Heart right ventricle (tissue), 16 donors: ENCODE results near the gene RPS6KA4. TPM values are rescaled to one million over a fixed set of nuclear protein-coding genes. Genes with fewer than 3 reads are reported as not detected.
A peak's percentile ranks its signal among the peaks of the same experiment; 100 is the strongest.

Experiments
- ATAC-seq, 8 donors: fragments of 200-7000 bp; cut with Tn5 transposase; one replicate each; pipeline ENCODE4 v1.9.1; 2020; ENCODE audit warnings: mild to moderate bottlenecking in 8 of 8, moderate library complexity in 8 of 8, moderate number of reproducible peaks in 1 of 8
- DNase-seq, 2 donors: peaks; one replicate each; pipeline ENCODE4 v3.0.0-alpha.2; 2020
- H3K27ac ChIP-seq, 10 donors: fragments of 200-600 bp; sonication (generic) in 2 of 10; one replicate each; pipeline versions ENCODE4 v1.5.0 to v1.8.0; 2020 to 2022; ENCODE audit warnings: mild to moderate bottlenecking in 3 of 10
- H3K27me3 ChIP-seq, 7 donors: fragments of 200-600 bp; one replicate each; pipeline ENCODE4 v1.8.0; 2021 to 2022; ENCODE audit warnings: mild to moderate bottlenecking in 2 of 7
- H3K36me3 ChIP-seq, 9 donors: fragments of 200-600 bp; sonication (generic) in 1 of 9; one replicate each; pipeline versions ENCODE4 v1.5.0 to v1.8.0; 2020 to 2022; ENCODE audit warnings: mild to moderate bottlenecking in 2 of 9
- H3K4me1 ChIP-seq, 9 donors: fragments of 200-600 bp; sonication (generic) in 1 of 9; one replicate each; pipeline versions ENCODE4 v1.5.0 to v1.8.0; 2020 to 2022; ENCODE audit warnings: mild to moderate bottlenecking in 4 of 9
- H3K4me3 ChIP-seq, 10 donors: fragments of 200-600 bp; sonication (generic) in 2 of 10; one replicate each; pipeline versions ENCODE4 v1.5.0 to v1.8.0; 2020 to 2022; ENCODE audit warnings: mild to moderate bottlenecking in 7 of 10, moderate library complexity in 2 of 10
- H3K9me3 ChIP-seq, 11 donors: fragments of 200-600 bp in 10 of 11; sonication (generic) in 2 of 11; one replicate each; pipeline versions ENCODE4 v1.5.0 to v1.8.0; 2013 to 2022; ENCODE audit warnings: mild to moderate bottlenecking in 2 of 11, control low read depth in 1 of 11, moderate library complexity in 1 of 11
- CTCF ChIP-seq, 9 donors: fragments of 200-600 bp; sonication (generic) in 2 of 9; IDR thresholded peaks; one replicate each; pipeline versions ENCODE4 v1.5.0 to v1.8.0; 2021 to 2022; ENCODE audit warnings: antibody characterized with exemption in 9 of 9, mild to moderate bottlenecking in 5 of 9, moderate library complexity in 1 of 9
- WGBS, 2 donors: extraction: QIAGEN DNeasy Blood & Tissue Kit; methylation state at CpG; one replicate each; pipeline ENCODE4 v1.1.7; 2013; ENCODE audit warnings: inconsistent platforms in 1 of 2; 5-methylcytosine and 5-hydroxymethylcytosine counted together
- intact Hi-C, 10 donors: fragments of 100-400 bp; cut with DNase I; formaldehyde crosslinking; loops; one replicate each; pipeline versions ENCODE4 v1.11.1 to v1.14.2; 2022
- long read RNA-seq, 3 donors: library from polyadenylated mRNA; unstranded; transcript quantifications; one replicate each; pipeline ENCODE4 v2.0.0, GENCODE V29; 2020 to 2021
- polyA plus RNA-seq, 2 donors: library from polyadenylated mRNA; stranded (reverse); fragments of 200-250 nt; gene quantifications; one replicate each; pipeline ENCODE4 v1.2.3, GENCODE V29; 2013
- total RNA-seq, 10 donors: library from RNA; stranded (reverse); fragmentation: NEBNext Ultra II Directional in 3 of 10; extraction: Animal tissue kit (Norgen Biotek cat#: 25700) in 3 of 10; gene quantifications; one replicate each; pipeline versions ENCODE4 v1.2.1 to v1.2.4, GENCODE V29; 2021 to 2023
- donor health status: Arrhythmogenic right ventricular cardiomyopathy.
- donor health status: ischemic (EF 13 %, LVEDD 7.1; RV severe dilation, severe dysfunction).
- donor health status: healthy with polysubstance abuse.
- donor health status: DM: no; HTN: yes; CAD: no.
- donor health status: DM: no; HTN: no; CAD: no.
- donor health status: ischemic (EF 25% LVEDD 6.9; RV normal size, moderate dysfunction).
- donor health status: ischemic (EF 25% LVEDD 5.7; RV mildly dilated, moderate dysfunction).
- donor health status: healthy.
- donor health status: DM: yes; HTN: yes; CAD: no.
- donor health status: Ischemic cardiomyopathy.
- donor health status: ischemic (EF 35%, LVEDD 5.7; RV mildly dilated, moderate dysfunction).
- donor health status: nonischemic (EF 11% LVEDD 7.7; RV severe dilation, severe dysfunction).
- donor health status: DM: yes; HTN: yes; CAD: no.
- donor health status: PGD.
- donor health status: ischemic (EF 29% LVEDD 5.4; RV normal size, mild dysfunction).
- donor health status: nonischemic (EF 23%, LVEDD 6.1; RV moderate dilation, normal function).

RPS6KA4 gene
- 10 to 100 TPM; 10.7 to 21.9 (median 12.8) TPM for total RNA-seq
- polyA plus RNA-seq: 10 to 100 TPM; 17.4 to 18.8 TPM
- long read RNA-seq, donor 1, transcript RPS6KA4-201 (17 exons, 3,119 nt): major isoform, 5 of 10 reads
- long read RNA-seq, donor 1, partial matches to known transcripts: 4 of 10 reads
- long read RNA-seq, donor 1, other reads (novel, unspliced or antisense): 1 of 10 reads
- long read RNA-seq, donor 2, transcript RPS6KA4-201 (17 exons, 3,119 nt): major isoform, 6 of 14 reads
- long read RNA-seq, donor 2, partial matches to known transcripts: 3 of 14 reads
- long read RNA-seq, donor 2, other reads (novel, unspliced or antisense): 4 of 14 reads
- long read RNA-seq, donor 3, partial matches to known transcripts: 1 of 4 reads
- long read RNA-seq, donor 3, other reads (novel, unspliced or antisense): 1 of 4 reads

- peaks cover 0 to 41% (median 28%) of the 10 kb centered on the region in 9 donors for H3K36me3 ChIP-seq
- H3K27ac ChIP-seq: peak within 1 kb of the TSS; percentile 60 to 97 (median 93)
- H3K4me1 ChIP-seq: peaks cover 8 to 48% (median 36%) of the 10 kb centered on the region in 9 donors
- intact Hi-C loops: loop anchor here in 4 of 10 donors (5.0 to 10.0 kb wide), 3 partner anchors 42 to 738 kb away; partner anchors contain the start of genes PRDX5 (in 4 of the 4), TRMT112 (in 4 of the 4) and VPS51 (in 1 of the 4)
- 1% methylated on average over 63 to 70 of the region's 70 CpGs for WGBS, 2 donors
- H3K4me3 ChIP-seq: peak within 1 kb of the TSS; percentile 64 to 99 (median 92)
- no peaks in the 10 kb centered on the region for H3K27me3 ChIP-seq
- H3K9me3 ChIP-seq: no peaks in the 10 kb centered on the region
- peak in 1 of 9 donors; percentile 12 for TF ChIP-seq CTCF (IDR thresholded peaks at IDR 0.05)
- DNase-seq (peak; percentile 51 to 73), ATAC-seq (peak; percentile 69 to 95 (median 80))
Observed at GRCh38 chr11:64358907-64359711, at the start of gene RPS6KA4. RPS6KA4 (plus strand) TSS chr11:64359162; CDS start chr11:64359236, 74 bp downstream.

GRCh38 chr11:64312947-64313346 is 46.0 kb upstream of the RPS6KA4 start:
- H3K36me3 ChIP-seq: peaks cover 0 to 39% (median 19%) of the 10 kb centered on the region in 9 donors
- TF ChIP-seq CTCF (IDR thresholded peaks at IDR 0.05): no peak
- H3K9me3 ChIP-seq: no peaks in the 10 kb centered on the region
- H3K4me3 ChIP-seq: no peak overlapping the region
- no peaks in the 10 kb centered on the region for H3K27me3 ChIP-seq
- peak overlapping the region in 8 of 10 donors; percentile 15 to 77 (median 64) for H3K27ac ChIP-seq
- 86 to 88% methylated on average over 10 of the region's 10 CpGs for WGBS, 2 donors
- no peak for DNase-seq
- intact Hi-C loops: no loop called here
- ATAC-seq: no peak
- H3K4me1 ChIP-seq: peaks cover 4 to 52% (median 25%) of the 10 kb centered on the region in 9 donors

GRCh38 chr11:64313491-64314145 is 45.3 kb upstream of the RPS6KA4 start:
- no peaks in the 10 kb centered on the region for H3K9me3 ChIP-seq
- DNase-seq (peak; percentile 48 to 66), ATAC-seq (peak in 3 of 8 donors; percentile 0 to 16 (median 10))
- H3K4me3 ChIP-seq: peak overlapping the region in 6 of 10 donors; percentile 28 to 42 (median 38)
- H3K27ac ChIP-seq: peak overlapping the region in 8 of 10 donors; percentile 53 to 77 (median 68)
- no peak for TF ChIP-seq CTCF (IDR thresholded peaks at IDR 0.05)
- H3K36me3 ChIP-seq: peaks cover 0 to 36% (median 19%) of the 10 kb centered on the region in 9 donors
- H3K4me1 ChIP-seq: peaks cover 4 to 52% (median 27%) of the 10 kb centered on the region in 9 donors
- intact Hi-C loops: no loop called here
- 58 to 60% methylated on average over 18 of the region's 18 CpGs for WGBS, 2 donors
- H3K27me3 ChIP-seq: no peaks in the 10 kb centered on the region
